GM18861 (cell line): ENCODE measurements around the gene MPND.

Experiments used
- ATAC-seq: cut with Tn5 transposase; IDR thresholded peaks from one replicate; pipeline ENCODE4 v1.9.1; 2021; ENCODE audit not compliant: unreplicated experiment

Gene MPND

DNA sequence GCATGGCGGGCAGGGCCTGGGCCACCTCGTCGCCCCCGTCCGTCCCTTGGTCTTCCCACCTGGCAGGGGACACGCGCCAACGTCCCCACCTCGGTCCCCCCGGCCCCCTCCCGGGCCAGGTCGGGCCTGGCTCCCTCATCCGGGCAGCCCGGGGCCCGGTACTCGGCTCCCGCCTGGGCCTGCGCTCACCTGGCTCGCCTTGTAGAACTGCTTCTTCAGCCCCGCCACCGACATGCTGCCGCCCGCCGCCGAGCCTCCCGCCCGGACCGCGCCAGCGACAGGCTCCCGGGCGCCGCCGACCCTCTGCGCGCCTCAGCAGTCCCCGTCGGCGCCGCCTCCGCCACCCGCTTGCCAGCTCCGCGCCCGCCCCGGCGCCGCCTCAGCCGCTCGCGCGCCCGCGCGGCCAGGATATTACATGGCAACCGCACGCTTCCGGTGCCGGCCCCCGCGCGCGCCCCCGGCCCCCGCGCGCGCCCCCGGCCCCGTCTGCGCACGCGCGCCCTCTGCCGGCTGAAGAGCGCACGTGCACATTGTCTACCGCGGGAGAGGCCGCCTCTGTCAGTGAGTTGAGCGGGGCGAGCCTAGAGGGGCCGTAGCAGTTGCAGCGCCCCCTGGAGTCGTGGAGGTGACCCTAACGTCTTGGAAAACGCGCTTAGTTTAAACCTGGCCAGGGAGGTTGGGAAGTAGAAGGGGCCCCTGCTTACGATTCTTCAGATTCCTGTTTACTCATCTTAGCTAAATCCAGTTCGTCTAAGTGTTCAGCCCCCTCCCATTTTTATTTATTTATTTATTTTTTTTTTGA, 57.0 kb downstream of the MPND start, which contains the start of gene SH3GL1:
SH3GL1 (minus strand) TSS at position 413 of the 802 bp plus-strand sequence; CDS start at position 234, 179 bp downstream.
- ATAC-seq, result peak; percentile 54

DNA sequence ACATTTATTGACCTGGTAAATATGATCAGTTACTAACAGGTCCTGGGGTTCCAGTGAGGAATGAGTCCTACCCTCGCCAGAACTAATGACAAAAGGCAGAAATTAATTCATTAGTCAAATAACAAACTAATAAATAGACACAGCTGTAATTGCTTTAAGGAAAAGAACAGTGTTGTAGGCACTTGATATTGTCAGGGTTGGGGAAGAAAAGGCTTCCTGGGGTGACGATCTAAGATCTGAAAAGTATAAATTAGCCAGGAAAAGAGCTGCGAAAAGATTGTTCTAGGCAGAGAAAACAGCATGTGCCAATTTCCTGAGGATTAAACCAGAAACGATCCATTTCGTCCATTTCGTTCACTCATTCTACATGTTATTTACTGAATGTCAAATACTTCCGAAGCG, 58.4 kb downstream of the MPND start:
- no peak for ATAC-seq

DNA sequence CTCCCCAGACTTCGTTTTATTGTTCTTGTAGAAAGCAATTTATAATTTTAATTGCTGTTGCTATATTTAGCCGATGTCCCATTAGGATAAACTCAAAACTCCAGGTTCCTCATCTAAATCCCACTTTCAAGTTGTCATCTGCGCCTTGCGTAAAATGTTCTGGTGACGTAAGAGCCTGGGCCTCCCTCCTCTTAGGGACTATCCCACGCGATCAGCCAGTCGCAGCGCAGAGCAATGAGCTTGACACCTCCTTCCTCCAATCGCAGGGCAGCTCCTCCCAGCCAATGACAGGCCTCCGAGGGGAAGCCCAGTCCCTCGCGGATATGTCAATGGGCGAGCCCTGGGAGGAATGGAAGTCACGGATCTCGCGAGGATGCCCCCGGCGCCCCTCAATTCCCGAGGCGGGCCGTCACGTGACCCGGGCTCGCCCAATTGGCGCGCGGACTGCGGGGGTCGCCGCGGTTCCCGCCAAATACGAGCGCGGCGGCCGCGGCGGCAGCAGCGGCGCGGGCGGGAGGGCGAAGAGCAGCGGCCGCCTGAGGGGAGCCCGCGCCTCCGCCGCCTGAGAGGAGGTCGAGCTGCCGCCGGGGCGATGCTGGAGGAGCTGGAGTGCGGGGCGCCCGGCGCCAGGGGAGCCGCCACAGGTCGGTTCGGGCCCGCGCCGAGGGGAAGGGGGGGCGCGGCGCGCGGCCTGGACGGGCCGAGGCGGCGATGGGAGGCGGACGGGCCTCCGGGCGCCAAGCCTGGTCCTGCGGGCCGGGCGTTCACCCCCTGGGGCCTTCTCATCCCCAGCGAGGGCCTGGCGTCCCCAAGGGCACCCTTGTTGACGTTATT, 59.0 kb downstream of the MPND start, which contains the start of gene CHAF1A:
CHAF1A (plus strand) TSS at position 470 of the 834 bp plus-strand sequence; CDS start at position 593, 123 bp downstream.
- peak; percentile 76 for ATAC-seq

DNA sequence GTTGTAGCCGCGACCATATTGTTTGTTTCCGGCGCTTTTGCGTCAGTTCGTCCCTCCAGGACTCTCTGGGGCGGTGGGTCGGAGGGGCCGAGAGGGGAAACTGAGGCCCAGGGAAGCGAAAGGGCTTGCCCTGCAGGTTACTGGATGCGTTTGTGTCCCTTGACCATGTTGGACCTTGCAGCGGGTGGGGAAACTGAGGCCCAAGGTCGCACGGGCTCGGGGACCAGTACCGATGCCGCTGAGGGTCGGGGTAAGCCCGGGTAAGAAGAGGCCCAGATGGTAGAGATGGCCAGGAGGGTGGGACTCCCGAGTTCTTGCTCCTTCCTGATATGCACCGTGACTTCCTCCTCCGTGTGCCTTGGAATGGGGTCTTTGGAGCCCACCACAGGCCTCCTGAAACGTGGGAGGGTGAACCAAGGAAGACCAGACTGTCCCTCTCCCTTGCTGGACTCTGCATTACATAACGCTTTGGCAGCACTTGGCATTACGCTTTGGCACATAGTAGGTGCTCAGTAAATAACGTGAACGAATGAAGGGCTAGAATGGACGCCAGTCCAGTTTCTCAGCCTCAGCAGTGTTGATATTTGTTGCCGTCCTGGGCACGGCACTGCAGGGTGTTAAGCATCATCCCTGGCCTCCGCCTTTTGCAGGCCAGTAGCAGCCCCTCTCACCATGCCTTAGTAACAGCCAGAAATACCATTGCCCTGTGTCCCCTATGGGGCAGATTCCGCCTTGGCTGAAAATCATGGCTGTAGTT, 59.8 kb downstream of the MPND start:
- ATAC-seq, result no peak

DNA sequence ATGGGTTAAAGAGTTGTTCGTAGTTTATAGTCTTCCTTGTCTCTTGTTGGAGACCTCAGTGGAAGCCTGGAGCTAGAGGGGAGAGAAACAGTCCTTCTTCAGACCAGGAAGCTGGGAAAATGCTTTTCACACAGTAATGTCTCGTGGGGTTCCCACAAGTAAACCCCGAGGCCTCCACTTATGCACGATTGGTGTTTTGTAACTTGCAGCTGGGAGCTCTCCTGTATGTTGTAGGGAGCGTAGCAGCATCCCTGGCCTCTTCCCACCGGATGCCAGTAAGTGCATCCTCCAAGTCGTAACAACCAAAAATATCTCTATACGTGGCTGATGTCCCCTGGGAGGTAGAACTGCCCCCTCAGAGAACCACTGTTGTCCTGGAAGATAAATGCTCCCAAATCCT, 62.6 kb downstream of the MPND start:
- ATAC-seq, result no peak

DNA sequence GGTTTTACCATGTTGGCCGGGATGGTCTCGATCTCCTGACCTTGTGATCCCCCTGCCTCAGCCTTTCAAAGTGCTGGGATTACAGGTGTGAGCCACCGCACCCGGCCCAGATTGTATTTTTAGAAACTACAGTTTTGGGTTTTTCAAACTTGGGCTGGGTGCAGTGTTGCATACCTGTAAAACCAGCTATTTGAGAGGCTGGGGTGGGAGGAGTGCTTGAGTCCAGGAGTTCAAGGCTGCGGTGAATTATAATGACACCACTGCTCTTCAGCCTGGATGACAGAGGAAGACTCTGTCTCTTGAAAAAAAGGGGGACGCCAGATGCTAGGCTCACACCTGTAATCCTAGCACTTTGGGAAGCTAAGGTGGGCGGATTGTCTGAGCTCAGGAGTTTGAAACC, 63.3 kb downstream of the MPND start:
- ATAC-seq, result no peak

DNA sequence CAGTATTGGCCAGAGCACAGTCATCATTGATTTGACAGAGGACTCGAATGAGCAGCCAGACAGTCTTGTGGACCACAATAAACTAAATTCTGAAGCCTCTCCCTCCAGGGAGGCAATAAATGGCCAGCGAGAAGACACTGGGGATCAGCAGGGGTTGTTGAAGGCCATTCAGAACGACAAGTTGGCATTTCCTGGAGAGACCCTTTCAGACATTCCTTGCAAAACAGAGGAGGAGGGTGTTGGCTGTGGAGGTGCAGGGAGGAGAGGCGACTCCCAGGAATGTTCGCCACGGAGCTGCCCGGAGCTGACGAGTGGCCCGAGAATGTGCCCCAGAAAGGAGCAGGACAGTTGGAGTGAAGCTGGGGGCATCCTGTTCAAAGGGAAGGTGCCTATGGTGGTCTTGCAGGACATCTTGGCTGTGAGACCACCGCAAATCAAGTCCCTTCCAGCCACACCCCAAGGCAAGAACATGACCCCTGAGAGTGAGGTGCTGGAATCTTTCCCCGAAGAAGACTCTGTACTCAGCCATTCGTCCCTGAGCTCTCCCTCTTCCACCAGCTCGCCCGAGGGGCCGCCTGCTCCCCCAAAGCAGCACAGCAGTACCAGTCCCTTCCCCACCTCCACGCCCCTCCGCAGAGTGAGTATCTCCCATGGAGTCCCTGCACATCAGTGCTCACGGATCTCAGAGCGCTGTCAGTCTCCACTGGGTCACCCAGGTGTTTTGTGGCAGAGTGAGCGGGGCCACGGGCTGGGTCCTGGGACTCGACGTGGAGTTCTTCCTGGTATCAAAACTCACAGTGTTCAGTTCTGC, 66.0 kb downstream of the MPND start:
- no peak for ATAC-seq
